CD4-positive, alpha-beta T cell treated with Interleukin-6 at 100 ng/mL for 8 hours (primary cell): ENCODE results near the gene CRYBA1.
"Not testable (repeated sequence)": the region's sequence is repeated elsewhere in the genome, so short reads cannot be mapped to it uniquely, and the experiment has no call there.

Source experiments
- DNase-seq: peaks from one replicate; pipeline ENCODE4 v3.0.0-alpha.2; 2020; ENCODE audit warnings: mixed read lengths, low spot score

The CRYBA1 gene, protein sequence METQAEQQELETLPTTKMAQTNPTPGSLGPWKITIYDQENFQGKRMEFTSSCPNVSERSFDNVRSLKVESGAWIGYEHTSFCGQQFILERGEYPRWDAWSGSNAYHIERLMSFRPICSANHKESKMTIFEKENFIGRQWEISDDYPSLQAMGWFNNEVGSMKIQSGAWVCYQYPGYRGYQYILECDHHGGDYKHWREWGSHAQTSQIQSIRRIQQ

DNA sequence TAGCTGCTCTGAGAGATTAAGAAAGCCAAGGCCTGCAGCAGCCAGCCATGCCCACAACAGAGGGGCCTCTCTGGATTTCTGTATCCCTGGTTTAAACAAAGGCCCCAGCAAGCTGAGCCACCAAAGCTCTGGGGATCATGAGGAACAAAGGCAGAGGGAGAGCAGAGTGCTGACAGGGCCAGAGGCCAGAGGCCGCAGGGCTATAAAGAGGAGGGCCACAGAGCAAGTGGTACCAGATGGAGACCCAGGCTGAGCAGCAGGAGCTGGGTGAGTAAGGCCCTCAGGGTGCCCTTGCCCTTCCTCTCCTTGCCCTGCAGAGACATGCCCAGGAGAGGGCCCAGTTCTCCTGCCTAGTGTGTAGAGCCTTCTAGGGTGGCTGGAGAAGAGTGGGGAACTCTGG lies at the start of gene CRYBA1:
TSS of gene CRYBA1 (plus strand) at position 232 of the 400 bp plus-strand sequence. CDS start at position 237, 5 bp downstream.
- DNase-seq = no peak

DNA sequence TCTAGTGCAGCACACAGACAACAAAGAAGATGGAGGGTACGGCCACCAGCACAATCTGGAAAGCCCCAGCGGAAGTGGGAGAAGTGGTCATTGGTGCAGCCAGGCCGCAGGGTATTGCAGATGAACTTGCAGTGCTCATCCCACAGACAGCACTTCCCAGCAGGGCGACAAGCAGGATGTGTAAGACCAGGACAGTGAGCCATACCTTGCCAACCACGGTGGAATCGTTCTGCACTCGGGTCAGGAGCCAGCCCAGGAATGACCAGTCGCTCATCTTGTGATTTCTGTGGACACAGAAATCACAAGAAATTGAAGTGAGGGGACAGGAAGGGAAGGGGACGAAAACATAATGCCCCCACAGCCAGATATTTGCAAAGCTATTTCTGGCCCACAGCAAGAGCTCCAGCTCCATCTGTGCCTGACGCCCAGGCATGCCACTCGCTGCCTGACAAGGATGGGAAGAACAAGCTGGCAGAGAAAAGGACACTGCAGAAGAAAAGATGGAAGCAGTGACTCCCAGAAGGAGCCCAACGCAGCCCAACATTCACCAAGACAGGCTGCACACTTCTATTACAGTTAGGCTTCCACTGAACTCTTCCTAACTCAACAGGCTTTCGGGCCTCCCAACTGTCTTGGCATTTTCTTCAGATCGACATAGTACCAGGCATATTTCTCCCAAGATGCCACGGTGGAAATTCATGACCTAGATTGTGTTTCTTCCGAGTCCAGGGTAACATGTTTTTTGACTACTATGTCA lies 49.0 kb upstream of the CRYBA1 start:
- DNase-seq = no peak

DNA sequence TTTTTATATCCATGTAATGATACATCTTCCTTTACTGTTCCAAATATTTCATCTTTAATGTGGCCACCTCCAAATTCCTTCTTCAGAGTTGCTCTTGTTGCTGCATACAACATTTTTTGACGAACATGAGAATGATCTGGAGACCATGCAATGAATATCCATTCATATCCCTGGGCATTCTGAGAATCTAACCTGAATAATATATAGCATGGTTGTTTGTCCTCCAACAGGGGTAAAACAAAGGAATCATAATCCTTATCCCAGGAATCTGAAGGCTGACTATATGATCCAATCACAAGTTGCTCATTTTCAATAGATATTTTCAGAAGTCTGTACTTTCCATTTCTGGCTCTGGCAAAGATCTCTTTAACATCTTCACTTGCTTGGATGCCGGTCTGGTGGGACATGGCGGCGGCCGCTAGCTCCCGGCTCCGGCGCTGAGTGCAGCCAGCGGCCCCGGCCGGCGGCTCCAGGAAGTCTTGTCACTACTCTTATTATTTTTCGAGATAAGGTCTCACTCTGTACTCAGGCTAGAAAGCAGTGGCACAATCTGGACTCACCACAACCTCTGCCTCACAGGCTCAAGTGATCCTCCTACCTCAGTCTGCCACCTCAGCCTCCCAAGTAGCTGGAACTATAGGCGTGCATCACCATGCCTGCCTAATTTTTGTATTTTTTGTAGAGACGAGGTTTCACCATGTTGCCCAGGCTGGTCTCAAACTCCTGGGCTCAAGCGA lies 42.4 kb upstream of the CRYBA1 start:
- DNase-seq = not testable (repeated sequence)

DNA sequence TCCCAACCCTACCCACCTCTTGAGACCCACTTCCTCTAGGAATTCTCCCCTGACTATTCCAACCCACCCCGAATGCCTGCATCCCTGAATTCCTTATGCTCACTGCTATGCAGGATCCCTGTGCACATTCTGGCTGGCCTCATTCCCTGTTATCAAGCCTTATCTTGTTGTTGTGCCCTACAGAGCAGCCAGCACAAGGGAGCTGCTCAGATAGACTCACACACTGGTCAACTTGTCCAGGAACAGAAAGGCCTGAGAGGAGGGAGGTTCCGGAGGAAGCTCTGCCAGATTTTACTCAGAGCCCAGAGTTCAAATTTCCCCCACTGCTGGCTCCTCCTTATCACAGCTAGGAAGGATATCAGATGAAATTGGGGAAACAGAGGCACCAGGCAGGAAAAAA lies 41.6 kb upstream of the CRYBA1 start:
- DNase-seq = no peak

DNA sequence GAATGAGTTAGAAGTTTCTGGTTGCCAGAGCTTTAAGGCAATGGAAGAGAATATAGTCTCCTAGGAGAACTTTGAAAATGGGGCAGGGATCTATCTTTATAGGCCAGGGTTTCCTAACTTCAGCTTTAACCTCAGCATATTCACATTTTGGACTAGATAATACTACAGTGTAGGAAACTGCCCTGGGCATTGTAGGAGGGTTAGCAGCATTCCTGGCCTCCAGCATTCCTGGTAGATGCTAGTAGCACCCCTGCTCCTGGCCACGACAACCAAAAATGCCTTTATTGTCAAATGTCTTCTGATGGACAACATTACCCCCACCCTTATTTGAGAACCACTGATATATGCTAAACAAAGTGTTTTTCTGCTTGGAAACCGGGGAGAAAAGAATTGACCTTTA lies 38.7 kb upstream of the CRYBA1 start:
- no peak for DNase-seq

DNA sequence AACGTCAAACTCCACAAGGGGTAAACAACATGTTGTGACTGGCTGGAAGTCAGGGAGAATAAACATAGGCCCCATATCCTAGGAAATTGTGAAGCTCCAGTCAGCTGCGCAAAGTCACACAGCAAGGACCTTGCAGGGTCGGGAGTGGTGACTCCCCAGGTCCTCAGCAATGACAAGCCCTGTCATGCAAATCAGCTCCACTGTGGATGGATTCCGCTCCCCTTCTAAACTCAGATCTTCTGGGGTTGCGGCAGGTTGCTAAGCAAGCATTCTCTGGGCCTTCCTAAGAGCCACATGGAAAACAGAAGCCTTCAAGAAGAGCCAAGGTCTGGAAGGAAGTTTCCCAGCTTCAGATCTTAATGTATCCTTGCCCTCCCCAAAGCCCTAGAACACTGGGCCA lies 37.6 kb upstream of the CRYBA1 start:
- no peak for DNase-seq

DNA sequence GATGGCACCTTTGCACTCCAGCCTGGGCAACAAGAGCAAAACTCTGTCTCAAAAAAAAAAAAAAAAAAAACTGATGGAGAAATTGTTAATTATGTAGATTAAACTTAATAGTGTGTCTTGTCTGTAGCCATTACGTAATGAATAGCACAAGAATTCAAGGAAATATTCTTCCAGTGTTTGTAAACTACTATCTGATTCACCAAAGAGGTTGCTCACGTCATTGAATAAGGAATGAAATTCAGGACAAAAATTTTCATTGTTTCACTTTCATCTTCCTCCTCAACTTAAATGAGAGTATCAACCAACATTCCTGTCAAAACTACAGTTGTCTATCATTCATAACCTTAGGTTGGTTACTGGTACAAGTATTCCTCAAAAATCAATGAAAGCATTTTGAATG lies 35.8 kb upstream of the CRYBA1 start:
- DNase-seq = no peak

DNA sequence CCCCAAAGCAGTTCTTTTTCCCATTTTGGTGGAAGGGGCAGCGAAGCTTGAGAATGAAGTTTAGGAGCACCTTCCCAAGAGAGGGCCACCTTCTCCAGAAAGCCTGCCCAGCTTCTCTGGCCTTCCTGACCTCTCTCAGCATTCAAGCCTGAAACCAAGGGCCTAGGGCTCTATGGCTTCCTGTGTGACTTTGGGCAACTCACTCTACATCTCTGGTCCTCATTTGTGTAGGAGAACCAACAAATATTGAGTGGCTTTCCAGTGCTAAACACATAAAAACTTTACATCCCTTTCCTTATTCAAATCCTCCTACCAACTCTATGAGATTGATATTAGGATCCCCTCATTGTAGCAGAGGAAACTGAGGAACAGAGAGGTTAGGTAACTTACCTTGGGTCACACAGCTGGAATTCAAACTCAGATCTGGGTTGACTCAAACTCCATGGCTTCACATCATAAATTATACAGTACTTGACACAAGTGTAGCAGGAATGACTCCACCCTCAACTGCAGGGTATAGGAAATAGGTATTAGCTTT lies 34.5 kb upstream of the CRYBA1 start:
- no peak for DNase-seq

DNA sequence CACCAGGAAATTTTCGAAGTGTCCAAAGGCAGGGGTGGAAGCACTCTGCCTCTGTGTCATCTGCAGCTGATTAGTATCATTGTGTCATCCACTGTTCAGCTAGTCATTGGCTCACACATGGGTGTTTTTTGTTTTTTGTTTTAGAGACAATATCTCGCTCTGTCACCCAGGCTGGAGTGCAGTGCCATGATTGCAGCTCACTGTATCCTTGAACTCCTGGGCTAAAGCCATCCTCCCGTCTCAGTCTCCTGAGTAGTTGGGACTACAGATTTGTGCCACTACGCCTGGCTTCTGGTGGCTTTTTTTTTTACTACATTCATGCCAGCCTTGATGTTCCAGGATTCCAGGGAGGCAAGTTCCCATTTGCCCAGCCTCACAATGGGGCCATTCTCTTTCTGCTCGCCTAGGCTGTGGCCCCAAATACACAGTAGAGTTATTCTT lies 34.0 kb upstream of the CRYBA1 start:
- DNase-seq = no peak

DNA sequence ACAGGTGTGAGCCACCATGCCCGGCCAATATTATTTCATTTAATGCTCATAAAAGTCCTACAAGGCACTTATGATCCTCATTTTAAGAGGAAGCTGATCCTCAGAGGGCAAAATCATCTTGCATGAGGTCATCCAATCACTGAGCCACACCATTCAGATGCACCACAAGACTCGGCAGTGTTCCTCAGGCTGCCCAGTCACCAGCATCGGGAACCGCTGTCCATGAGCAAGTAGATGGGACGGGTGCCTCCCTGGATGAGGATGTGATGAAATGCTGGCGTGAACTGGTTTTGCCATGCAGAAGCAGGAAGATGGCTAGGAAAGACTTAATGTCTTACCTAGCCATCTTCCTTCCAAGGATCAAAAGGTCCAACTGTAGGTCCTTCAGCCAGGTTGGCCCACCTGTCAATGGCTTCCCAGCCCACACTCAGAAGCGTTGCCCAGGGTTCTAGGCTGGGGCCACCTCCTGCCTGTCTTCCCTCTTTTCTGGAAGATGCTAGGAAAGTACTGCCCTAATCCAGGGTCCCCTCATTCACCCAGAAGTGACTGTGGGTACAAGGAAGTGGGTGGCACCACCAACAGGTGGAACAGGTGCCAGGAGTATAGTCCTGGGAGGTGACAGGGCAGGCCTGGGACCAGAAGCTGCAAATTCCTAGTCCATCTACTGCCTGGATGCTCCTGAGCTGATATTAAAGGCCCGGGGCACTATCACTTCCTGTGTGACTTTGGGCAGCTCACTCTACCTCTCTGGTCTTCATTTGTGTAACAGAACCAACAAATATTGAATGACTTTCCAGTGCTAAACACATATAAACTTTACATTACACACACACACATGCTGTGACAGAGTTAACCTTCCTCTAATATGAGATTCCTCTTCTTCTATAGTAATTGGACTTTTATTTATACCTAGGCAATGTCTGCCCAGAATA lies 32.2 kb upstream of the CRYBA1 start:
- no peak for DNase-seq

DNA sequence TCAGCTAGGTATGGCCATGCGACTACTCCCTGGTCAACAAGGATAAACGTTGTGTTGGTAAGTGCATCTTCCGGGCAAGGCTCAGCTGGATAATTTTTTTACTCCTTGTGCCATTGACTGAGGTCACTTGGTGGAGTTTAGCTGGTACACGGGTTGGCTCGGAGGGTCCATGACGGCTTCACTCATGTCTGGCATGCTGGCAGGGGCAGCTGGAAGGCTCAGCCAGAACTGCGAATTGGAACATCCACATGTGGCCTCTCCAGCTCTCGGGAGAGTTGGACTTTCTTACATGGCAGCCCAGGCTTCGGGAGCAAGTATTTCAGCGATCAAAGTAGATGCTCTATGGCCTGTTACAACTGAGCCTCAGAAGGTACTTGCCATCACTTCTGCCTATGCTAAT lies 31.5 kb upstream of the CRYBA1 start:
- DNase-seq = no peak

DNA sequence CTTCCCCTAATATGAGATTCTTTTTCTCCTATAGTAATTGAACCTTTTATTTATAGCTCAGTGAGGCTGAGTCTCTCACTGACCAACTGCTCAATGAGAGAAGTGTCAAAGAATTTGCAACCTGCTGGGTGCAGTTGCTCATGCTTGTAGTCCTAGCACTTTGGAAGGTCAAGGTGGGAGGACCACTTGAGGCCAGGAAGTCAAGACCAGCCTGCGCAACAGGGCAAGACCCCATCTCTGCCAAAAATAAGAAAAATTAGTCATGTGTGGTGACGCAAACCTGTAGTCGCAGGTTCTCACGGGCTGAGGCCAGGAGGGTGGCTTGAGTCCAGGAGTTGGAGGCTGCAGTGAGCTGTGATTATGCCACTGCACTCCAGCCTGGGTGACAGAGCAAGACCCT lies 30.9 kb upstream of the CRYBA1 start:
- no peak for DNase-seq

DNA sequence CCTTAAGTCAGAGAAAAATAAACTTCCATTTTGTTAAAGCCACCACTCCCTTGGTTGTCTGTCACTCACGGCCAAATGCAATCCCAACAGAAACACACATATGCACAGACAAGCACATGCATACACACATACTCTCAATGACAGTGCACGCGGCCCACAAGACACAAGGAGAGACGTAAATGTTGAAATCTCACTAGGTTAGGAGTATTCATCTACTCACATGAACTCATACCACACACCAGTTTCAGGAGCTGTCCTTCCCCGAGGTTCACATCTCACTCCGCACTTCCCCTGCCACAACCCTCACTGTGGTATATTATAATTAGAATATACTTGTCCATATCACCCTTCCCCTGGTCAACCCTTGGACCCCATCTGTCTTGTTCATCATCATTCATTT lies 30.5 kb upstream of the CRYBA1 start:
- DNase-seq = no peak

DNA sequence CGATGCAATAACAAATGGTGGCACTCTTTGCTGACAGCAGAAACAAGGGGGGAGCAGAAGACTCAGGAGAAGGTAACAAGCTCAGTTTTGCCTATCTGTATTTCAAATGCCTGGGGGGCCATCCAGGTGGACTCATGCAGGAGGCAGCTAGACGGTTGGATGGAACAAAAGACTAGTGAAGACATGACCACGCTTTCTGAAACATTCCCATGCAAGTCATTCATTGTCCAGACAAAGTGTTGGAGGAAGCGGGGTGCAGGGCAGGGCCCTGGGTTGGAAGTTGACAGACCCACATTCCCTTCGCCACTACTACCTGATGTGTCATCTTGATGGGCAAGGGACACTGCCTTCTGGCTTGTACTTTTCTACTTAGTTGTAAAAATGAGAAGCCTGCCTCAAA lies 29.8 kb upstream of the CRYBA1 start:
- no peak for DNase-seq

DNA sequence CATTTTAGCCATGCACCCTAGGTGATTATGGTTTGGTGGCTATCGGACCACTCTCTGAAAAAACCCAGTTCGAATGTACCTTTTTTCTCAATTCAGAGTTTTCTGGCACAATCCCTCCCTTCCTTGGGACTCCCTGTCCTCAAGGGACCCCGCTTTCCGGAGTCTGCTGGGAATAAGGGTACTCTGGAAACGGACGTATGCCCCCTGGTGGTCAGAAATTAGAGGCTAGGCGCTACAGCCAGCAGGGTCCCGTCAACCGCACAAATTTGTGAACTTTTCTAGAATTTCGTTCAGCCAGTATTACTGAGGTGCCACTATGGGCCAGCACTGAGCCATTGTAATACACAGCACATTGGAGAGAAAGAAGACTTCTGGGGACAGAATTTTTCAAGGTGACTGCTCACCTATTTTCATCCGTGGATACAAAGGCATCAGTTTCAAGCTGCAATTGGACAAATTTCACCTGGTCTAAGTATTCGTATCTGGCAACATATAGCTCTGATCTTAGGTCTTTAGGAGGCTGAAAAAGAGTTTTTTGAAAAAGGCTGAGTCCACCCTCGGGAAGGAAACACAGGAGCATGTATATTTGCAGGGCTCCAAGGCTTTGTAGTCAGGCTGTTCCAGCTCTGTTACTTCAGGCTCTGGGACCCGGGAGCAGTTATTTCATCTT lies 27.1 kb upstream of the CRYBA1 start:
- DNase-seq = peak; percentile 66

DNA sequence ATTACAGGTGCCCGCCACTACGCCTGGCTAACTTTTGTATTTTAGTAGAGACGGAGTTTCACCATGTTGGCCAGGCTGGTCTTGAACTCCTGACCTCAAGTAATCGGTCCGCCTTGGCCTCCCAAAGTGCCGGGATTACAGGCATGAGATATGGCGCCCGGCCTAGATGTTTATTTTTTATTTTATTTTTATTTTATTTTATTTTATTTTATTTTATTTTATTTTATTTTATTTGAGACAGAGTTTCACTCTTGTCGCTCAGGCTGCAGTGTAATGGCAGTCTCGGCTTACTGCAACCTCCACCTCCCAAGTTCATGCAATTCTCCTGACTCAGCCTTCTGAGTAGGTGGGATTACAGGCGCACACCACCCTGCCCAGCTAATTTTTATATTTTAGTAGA lies 25.3 kb upstream of the CRYBA1 start:
- DNase-seq = not testable (repeated sequence)

DNA sequence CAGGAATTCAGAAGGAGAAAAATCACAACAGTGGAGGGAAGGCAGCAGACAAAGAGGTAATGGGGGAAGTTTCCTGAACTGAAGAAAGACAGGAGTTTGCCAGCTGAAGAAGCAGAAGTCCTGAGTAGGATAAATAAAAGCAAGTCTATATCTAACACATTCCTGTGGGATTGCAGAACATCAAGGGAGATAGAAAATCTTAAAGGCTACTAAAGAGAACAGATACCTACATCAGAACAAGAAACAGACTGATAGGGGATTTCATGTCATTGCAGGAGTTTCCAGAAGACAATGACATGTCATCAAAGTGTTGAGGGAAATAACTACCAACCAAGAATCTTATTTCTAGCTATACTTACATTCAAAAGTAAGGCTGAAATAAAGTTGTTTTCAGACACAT lies 21.3 kb upstream of the CRYBA1 start:
- no peak for DNase-seq

DNA sequence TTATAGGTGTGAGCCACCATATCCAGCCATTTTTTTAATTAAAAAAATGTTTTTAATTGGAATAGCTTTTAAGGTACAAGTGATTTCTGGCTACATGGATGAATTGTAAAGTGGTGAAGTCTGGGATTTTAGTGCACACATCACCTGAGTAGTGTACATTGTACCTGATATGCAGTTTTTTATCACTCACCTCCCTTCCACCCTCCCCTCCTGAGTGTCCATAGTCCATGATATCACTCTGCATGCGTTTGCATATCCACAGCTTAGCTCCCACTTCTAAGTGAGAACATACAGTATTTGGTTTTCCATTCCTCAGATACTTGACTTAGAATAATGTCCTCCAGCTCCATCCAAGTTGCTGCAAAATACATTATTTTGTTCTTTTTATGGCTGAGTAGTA lies 13.4 kb upstream of the CRYBA1 start:
- DNase-seq = no peak

DNA sequence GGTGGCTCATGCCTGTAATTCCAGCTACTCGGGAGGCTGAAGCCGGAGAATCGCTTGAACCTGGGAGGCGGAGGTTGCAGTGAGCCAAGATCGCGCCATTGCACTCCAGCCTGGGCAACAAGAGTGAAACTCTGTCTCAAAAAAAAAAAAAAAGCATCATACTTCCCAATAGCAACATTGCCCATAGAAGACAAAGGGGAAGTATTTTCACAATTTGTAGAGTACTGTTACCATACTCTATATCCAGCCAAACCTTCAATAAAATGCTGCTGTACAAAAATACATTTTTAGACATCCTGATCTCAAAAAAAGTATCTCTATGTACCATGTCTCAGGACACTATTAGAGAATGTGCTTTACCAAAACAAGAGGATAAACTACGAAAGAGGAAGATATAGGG lies 11.7 kb upstream of the CRYBA1 start:
- not testable (repeated sequence) for DNase-seq

DNA sequence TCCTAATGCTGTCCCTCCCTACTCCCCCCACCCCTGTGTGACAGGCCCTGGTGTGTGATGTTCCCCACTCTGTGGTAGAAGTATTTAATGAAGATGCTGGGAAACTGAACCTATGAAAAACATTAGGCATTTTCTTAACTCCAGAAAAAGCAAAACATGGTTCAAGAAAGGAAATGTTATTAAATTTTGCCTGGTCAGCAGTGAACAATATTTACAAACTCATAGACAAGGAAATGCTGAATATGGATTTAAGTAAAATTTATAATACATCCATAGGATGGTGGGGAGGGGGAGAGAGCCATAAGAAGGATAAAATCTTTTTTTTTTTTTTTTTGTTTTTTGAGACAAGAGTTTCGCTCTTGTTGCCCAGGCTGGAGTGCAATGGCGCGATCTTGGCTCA lies 10.8 kb upstream of the CRYBA1 start:
- no peak for DNase-seq

DNA sequence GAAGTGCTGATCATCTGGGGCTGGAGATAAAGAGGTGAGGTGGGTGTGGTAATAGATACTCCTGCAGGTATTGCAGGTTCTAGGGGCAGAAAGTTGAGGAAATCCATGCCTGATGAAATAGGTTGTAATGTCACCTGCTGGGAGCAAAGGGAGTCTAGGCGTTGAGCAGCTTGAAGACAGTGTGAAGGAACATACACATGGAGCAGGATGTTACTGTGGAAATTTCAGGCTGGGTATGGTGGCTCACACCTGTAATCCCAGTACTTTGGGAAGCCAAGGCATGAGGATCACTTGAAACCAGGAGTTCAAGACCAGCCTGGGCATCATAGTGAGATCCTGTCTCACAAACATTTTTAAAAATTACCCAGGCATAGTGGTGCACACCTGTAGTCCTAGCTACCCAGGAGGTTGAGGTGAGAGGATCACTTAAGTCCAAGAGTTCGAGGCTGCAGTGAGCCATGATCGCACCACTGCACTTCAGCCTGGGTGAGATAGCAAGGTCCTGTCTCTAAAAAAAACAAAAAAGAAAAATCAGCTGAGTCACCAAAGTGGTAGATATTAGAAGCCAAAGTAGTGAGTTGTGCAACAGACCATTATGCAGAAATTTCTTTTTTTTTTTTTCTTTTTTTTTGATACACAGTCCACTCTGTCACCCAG lies 9.1 kb upstream of the CRYBA1 start:
- DNase-seq = no peak
